WERI-Rb-1 (cell line): ENCODE data around the gene MTIF2.
"Not testable (repeated sequence)": the region's sequence is repeated elsewhere in the genome, so short reads cannot be mapped to it uniquely, and the experiment has no call there.

Experiments
- DNase-seq: peaks from one replicate; pipeline ENCODE4 v3.0.0-alpha.2; 2020
- H3K27ac ChIP-seq: fragments of 250-450 bp; sonication (Bioruptor Pico); 2 replicates; pipeline ENCODE4 v1.5.1; 2020; ENCODE audit warnings: mild to moderate bottlenecking, moderate library complexity
- H3K27me3 ChIP-seq: fragments of 250-450 bp; sonication (Bioruptor Pico); 2 replicates; pipeline ENCODE4 v1.5.1; 2021; ENCODE audit warnings: mild to moderate bottlenecking, low read depth, moderate library complexity; ENCODE audit not compliant: insufficient read depth, severe bottlenecking
- H3K36me3 ChIP-seq: fragments of 250-450 bp; sonication (Bioruptor Pico); 2 replicates; pipeline ENCODE4 v1.5.1; 2020; ENCODE audit warnings: mild to moderate bottlenecking, moderate library complexity
- H3K4me3 ChIP-seq: 2 replicates; pipeline ENCODE4 v1.5.1; 2011; ENCODE audit warnings: low read depth, mild to moderate bottlenecking, control low read depth, low read length
- H3K9me3 ChIP-seq: fragments of 250-450 bp; sonication (Bioruptor Pico); 2 replicates; pipeline ENCODE4 v1.5.1; 2021; ENCODE audit warnings: mild to moderate bottlenecking, moderate library complexity; ENCODE audit not compliant: severe bottlenecking
- TF ChIP-seq, protein P1 (sequence below): IDR thresholded peaks from 2 replicates; pipeline ENCODE4 v1.5.1; 2011; ENCODE audit warnings: low read depth, mild to moderate bottlenecking, control low read depth, inconsistent platforms, low read length

The MTIF2 gene

GRCh38 chr2:55301277-55301676, 32.2 kb upstream of the MTIF2 start:
- H3K36me3 ChIP-seq: peaks cover 10% of the 10 kb centered on the region
- H3K9me3 ChIP-seq: no peaks in the 10 kb centered on the region
- H3K4me3 ChIP-seq: no peak overlapping the region
- no peak for DNase-seq
- H3K27ac ChIP-seq: no peak overlapping the region
- TF ChIP-seq, protein P1, sequence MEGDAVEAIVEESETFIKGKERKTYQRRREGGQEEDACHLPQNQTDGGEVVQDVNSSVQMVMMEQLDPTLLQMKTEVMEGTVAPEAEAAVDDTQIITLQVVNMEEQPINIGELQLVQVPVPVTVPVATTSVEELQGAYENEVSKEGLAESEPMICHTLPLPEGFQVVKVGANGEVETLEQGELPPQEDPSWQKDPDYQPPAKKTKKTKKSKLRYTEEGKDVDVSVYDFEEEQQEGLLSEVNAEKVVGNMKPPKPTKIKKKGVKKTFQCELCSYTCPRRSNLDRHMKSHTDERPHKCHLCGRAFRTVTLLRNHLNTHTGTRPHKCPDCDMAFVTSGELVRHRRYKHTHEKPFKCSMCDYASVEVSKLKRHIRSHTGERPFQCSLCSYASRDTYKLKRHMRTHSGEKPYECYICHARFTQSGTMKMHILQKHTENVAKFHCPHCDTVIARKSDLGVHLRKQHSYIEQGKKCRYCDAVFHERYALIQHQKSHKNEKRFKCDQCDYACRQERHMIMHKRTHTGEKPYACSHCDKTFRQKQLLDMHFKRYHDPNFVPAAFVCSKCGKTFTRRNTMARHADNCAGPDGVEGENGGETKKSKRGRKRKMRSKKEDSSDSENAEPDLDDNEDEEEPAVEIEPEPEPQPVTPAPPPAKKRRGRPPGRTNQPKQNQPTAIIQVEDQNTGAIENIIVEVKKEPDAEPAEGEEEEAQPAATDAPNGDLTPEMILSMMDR: no peak
- H3K27me3 ChIP-seq: no peaks in the 10 kb centered on the region

- Histone ChIP-seq H3K27ac (no peak overlapping the region), H3K36me3 (peaks cover 18% of the 10 kb centered on the region), H3K27me3 (no peaks in the 10 kb centered on the region), H3K9me3 (no peaks in the 10 kb centered on the region), H3K4me3 (no peak overlapping the region)
- TF ChIP-seq, protein P1: no peak
- DNase-seq: no peak
Observed at GRCh38 chr2:55296393-55296792, 27.4 kb upstream of the MTIF2 start.

- no peak overlapping the region for H3K4me3 ChIP-seq
- TF ChIP-seq, protein P1: no peak
- H3K27me3 ChIP-seq: no peaks in the 10 kb centered on the region
- no peaks in the 10 kb centered on the region for H3K9me3 ChIP-seq
- H3K36me3 ChIP-seq: no peaks in the 10 kb centered on the region
- DNase-seq: no peak
- no peak overlapping the region for H3K27ac ChIP-seq
Observed at GRCh38 chr2:55283083-55283482, 14.1 kb upstream of the MTIF2 start.

GRCh38 chr2:55282110-55282917, 13.3 kb upstream of the MTIF2 start:
- TF ChIP-seq, protein P1: no peak
- Histone ChIP-seq H3K27me3 (no peaks in the 10 kb centered on the region), H3K9me3 (no peaks in the 10 kb centered on the region), H3K27ac (peak overlapping the region; percentile 53), H3K4me3 (peak overlapping the region; percentile 52), H3K36me3 (no peaks in the 10 kb centered on the region)
- peak; percentile 87 for DNase-seq

DNA sequence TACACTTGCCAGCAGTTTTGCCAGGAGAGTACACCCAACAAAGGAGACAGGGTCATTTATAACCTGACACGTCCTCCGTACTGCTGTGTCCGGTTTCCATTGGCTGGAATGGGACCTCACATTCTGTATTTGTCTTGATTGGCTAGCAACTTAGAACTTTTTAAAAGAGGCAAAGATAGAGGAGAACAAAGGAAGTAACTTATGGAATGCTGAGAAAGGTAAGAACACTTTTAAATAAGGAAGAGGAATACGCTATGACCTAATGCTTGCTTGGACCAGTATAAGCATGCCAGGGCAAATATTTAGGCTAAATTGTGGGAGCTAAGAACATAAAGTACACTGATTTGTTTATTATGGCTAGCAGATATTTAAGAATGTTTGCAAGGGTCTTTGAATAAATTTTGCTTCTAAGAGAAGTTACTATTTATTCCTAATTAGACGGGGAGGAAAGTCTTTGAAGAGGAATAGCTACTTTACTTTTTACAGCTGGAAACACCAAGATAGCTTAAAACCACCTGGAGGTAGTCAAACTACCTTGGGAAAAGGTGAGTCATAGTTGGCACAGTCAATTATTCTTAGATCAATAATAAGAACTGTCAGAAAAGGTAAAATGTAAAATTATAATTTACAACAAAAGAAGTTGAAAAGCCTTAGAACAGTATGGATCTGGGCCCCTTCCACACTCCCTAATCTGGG, 12.0 kb upstream of the MTIF2 start:
- H3K9me3 ChIP-seq, H3K27ac ChIP-seq, H3K27me3 ChIP-seq, H3K4me3 ChIP-seq, H3K36me3 ChIP-seq, DNase-seq: not testable (repeated sequence)

GRCh38 chr2:55279859-55280424, 10.9 kb upstream of the MTIF2 start:
- not testable (repeated sequence) for DNase-seq, H3K27me3 ChIP-seq, H3K4me3 ChIP-seq, H3K36me3 ChIP-seq, H3K9me3 ChIP-seq, H3K27ac ChIP-seq

DNA sequence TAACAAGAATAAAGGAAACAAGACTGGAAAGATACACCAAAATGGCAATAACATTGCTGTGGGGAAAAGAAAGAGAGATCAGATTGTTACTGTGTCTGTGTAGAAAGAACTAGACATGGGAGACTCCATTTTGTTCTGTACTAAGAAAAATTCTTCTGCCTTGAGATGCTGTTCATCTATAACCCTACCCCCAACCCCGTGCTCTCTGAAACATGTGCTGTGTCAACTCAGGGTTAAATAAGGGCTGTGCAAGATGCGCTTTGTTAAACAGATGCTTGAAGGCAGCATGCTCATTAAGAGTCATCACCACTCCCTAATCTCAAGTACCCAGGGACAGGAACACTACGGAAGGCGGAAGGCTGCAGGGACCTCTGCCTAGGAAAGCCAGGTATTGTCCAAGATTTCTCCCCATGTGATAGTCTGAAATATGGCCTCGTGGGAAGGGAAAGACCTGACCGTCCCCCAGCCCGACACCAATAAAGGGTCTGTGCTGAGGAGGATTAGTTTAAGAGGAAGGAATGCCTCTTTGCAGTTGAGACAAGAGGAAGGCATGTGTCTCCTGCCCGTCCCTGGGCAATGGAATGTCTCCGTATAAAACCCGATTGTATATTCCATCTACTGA, 10.3 kb upstream of the MTIF2 start:
- not testable (repeated sequence) for H3K27ac ChIP-seq, DNase-seq, H3K27me3 ChIP-seq, H3K9me3 ChIP-seq, H3K36me3 ChIP-seq, H3K4me3 ChIP-seq
